SK-N-SH treated with all-trans-retinoic acid at 6 μM for 48 hours (cell line): Measurements from ENCODE around the gene DAGLA.

Experiments used
- ARNTL ChIP-seq: fragments of 450-650 bp; formaldehyde crosslinking; IDR thresholded peaks from 2 replicates; pipeline ENCODE4 v1.5.0; 2020; ENCODE audit warnings: low read depth, mild to moderate bottlenecking, moderate library complexity, borderline replicate concordance
- CREB5 ChIP-seq: fragments of 250-450 bp; sonication (Bioruptor Pico); IDR thresholded peaks from 2 replicates; pipeline ENCODE4 v1.5.1; 2020; ENCODE audit warnings: low read depth, mild to moderate bottlenecking, moderate library complexity
- CSRNP3 ChIP-seq: fragments of 250-450 bp; sonication (Bioruptor Pico); IDR thresholded peaks from 2 replicates; pipeline ENCODE4 v1.5.1; 2021; ENCODE audit warnings: mild to moderate bottlenecking, moderate library complexity
- PATZ1 ChIP-seq: fragments of 250-450 bp; sonication (Bioruptor Pico); IDR thresholded peaks from 2 replicates; pipeline ENCODE4 v1.8.0; 2020; ENCODE audit warnings: mild to moderate bottlenecking, moderate library complexity, borderline replicate concordance
- POU6F1 ChIP-seq: fragments of 250-450 bp; sonication (Bioruptor Pico); IDR thresholded peaks from 2 replicates; pipeline ENCODE4 v1.8.0; 2021; ENCODE audit warnings: low read depth, mild to moderate bottlenecking, moderate library complexity, borderline replicate concordance
- RARB ChIP-seq: fragments of 250-450 bp; sonication (Bioruptor Pico); IDR thresholded peaks from 2 replicates; pipeline ENCODE4 v1.8.0; 2021; ENCODE audit warnings: mild to moderate bottlenecking, moderate library complexity
- TSHZ2 ChIP-seq: fragments of 250-450 bp; sonication (Bioruptor Pico); IDR thresholded peaks from 2 replicates; pipeline ENCODE4 v1.5.0; 2020; ENCODE audit warnings: mild to moderate bottlenecking, moderate library complexity
- ZFP3 ChIP-seq: fragments of 250-450 bp; sonication (Bioruptor Pico); IDR thresholded peaks from 2 replicates; pipeline ENCODE4 v1.5.0; 2020; ENCODE audit warnings: mild to moderate bottlenecking, moderate library complexity
- ZFP30 ChIP-seq: fragments of 450-650 bp; formaldehyde crosslinking; IDR thresholded peaks from 2 replicates; pipeline ENCODE4 v1.5.0; 2022; ENCODE audit warnings: mild to moderate bottlenecking, moderate library complexity
- ZNF8 ChIP-seq: fragments of 450-650 bp; formaldehyde crosslinking; IDR thresholded peaks from 2 replicates; pipeline ENCODE4 v1.5.0; 2020; ENCODE audit warnings: mild to moderate bottlenecking, moderate library complexity

- TF ChIP-seq ZFP3 (no peak), POU6F1 (CRISPR knock-in tag) (no peak), RARB (CRISPR knock-in tag) (no peak), ARNTL (CRISPR knock-in tag) (no peak), ZNF8 (CRISPR knock-in tag) (no peak), ZFP30 (CRISPR knock-in tag) (no peak), TSHZ2 (no peak), PATZ1 (CRISPR knock-in tag) (no peak), CSRNP3 (CRISPR knock-in tag) (no peak), CREB5 (CRISPR knock-in tag) (no peak)
These were observed 28.1 kb upstream of the DAGLA start for GRCh38 chr11:61652135-61652534.
